Trophoblast cell (in vitro differentiated cells and primary cell): Measurements from ENCODE around the gene BPGM. TPM values are rescaled to one million over a fixed set of nuclear protein-coding genes. Genes with fewer than 3 reads are reported as not detected.

Experiments
- DNase-seq, 2 donors: peaks; one replicate each; pipeline ENCODE4 v3.0.0-alpha.2; 2016
- H2AFZ ChIP-seq: 2 replicates; pipeline ENCODE4 v1.6.1; 2013; ENCODE audit warnings: low read length, moderate library complexity, mild to moderate bottlenecking; ENCODE audit not compliant: insufficient read depth, poor library complexity
- H2AK5ac ChIP-seq: 2 replicates; pipeline ENCODE4 v1.6.1; 2013; ENCODE audit warnings: mild to moderate bottlenecking, low read length
- H2BK120ac ChIP-seq: 2 replicates; pipeline ENCODE4 v1.6.1; 2013; ENCODE audit warnings: low read length, mild to moderate bottlenecking, moderate library complexity; ENCODE audit not compliant: insufficient read depth, poor library complexity
- H2BK12ac ChIP-seq: 2 replicates; pipeline ENCODE4 v1.6.1; 2013; ENCODE audit warnings: mild to moderate bottlenecking, low read length, moderate library complexity
- H2BK5ac ChIP-seq: 2 replicates; pipeline ENCODE4 v1.6.1; 2013; ENCODE audit warnings: low read length, low read depth, moderate library complexity, mild to moderate bottlenecking; ENCODE audit not compliant: poor library complexity
- H3K14ac ChIP-seq: 2 replicates; pipeline ENCODE4 v1.6.1; 2013; ENCODE audit warnings: mild to moderate bottlenecking, low read length
- H3K18ac ChIP-seq: 2 replicates; pipeline ENCODE4 v1.6.1; 2013; ENCODE audit warnings: mild to moderate bottlenecking, low read length
- H3K23ac ChIP-seq: 2 replicates; pipeline ENCODE4 v1.6.1; 2013; ENCODE audit warnings: low read length
- H3K27ac ChIP-seq: 2 replicates; pipeline ENCODE4 v1.5.1; 2013; ENCODE audit warnings: low read depth, mild to moderate bottlenecking, inconsistent platforms, low read length, moderate library complexity
- H3K27me3 ChIP-seq: 2 replicates; pipeline ENCODE4 v1.6.1; 2013; ENCODE audit warnings: inconsistent platforms, mild to moderate bottlenecking, low read length, moderate library complexity; ENCODE audit not compliant: insufficient read depth
- H3K36me3 ChIP-seq, 2 experiments: 1 replicate in 1 of 2; 2 replicates in 1 of 2; pipeline ENCODE4 v1.6.1; 2013; ENCODE audit warnings: low read length in 2 of 2, mild to moderate bottlenecking in 2 of 2, moderate library complexity in 1 of 2; ENCODE audit not compliant: insufficient read depth in 2 of 2, control insufficient read depth in 1 of 2
- H3K4ac ChIP-seq: 2 replicates; pipeline ENCODE4 v1.6.1; 2013; ENCODE audit warnings: low read depth, mild to moderate bottlenecking, low read length, moderate library complexity
- H3K4me1 ChIP-seq, 2 experiments: 1 replicate in 1 of 2; 2 replicates in 1 of 2; pipeline ENCODE4 v1.6.1; 2013; ENCODE audit warnings: low read length in 2 of 2, mild to moderate bottlenecking in 2 of 2, moderate library complexity in 1 of 2; ENCODE audit not compliant: insufficient read depth in 2 of 2, control insufficient read depth in 1 of 2
- H3K4me2 ChIP-seq: 2 replicates; pipeline ENCODE4 v1.6.1; 2013; ENCODE audit warnings: inconsistent platforms, mild to moderate bottlenecking, low read length, moderate library complexity
- H3K4me3 ChIP-seq: 2 replicates; pipeline ENCODE4 v1.5.1; 2013; ENCODE audit warnings: mild to moderate bottlenecking, low read depth, low read length, inconsistent platforms
- H3K79me1 ChIP-seq: one replicate; pipeline ENCODE4 v1.6.1; 2013; ENCODE audit warnings: low read length
- H3K79me2 ChIP-seq: 2 replicates; pipeline ENCODE4 v1.6.1; 2013; ENCODE audit warnings: low read length, mild to moderate bottlenecking; ENCODE audit not compliant: control insufficient read depth, insufficient read depth, poor library complexity
- H3K9ac ChIP-seq: 2 replicates; pipeline ENCODE4 v1.6.1; 2013; ENCODE audit warnings: mild to moderate bottlenecking, low read length
- H3K9me3 ChIP-seq: 2 replicates; pipeline ENCODE4 v1.6.1; 2013; ENCODE audit warnings: low read depth, mild to moderate bottlenecking, control low read depth, inconsistent platforms, low read length; ENCODE audit not compliant: insufficient read depth
- H4K12ac ChIP-seq: 2 replicates; pipeline ENCODE4 v1.6.1; 2013; ENCODE audit warnings: low read depth, mild to moderate bottlenecking, low read length, moderate library complexity
- H4K8ac ChIP-seq: 2 replicates; pipeline ENCODE4 v1.6.1; 2013; ENCODE audit warnings: low read depth, mild to moderate bottlenecking, low read length, moderate library complexity
- H4K91ac ChIP-seq: one replicate; pipeline ENCODE4 v1.6.1; 2013; ENCODE audit warnings: low read depth, mild to moderate bottlenecking, low read length, moderate library complexity
- WGBS: extraction: QIAGEN DNeasy Blood & Tissue Kit; methylation state at CpG from one replicate; pipeline ENCODE4 v1.1.7; 2013; ENCODE audit warnings: missing lambda C conversion rate; ENCODE audit not compliant: insufficient read length, insufficient coverage; ENCODE audit errors: extremely low coverage; 5-methylcytosine and 5-hydroxymethylcytosine counted together
- polyA plus RNA-seq: library from polyadenylated mRNA; stranded (reverse); fragments of 200-250 nt; gene quantifications from 2 replicates; pipeline ENCODE4 v1.2.3, GENCODE V29; 2013

BPGM gene
- 21.2 and 21.3 TPM in 2 replicates for polyA plus RNA-seq

DNA sequence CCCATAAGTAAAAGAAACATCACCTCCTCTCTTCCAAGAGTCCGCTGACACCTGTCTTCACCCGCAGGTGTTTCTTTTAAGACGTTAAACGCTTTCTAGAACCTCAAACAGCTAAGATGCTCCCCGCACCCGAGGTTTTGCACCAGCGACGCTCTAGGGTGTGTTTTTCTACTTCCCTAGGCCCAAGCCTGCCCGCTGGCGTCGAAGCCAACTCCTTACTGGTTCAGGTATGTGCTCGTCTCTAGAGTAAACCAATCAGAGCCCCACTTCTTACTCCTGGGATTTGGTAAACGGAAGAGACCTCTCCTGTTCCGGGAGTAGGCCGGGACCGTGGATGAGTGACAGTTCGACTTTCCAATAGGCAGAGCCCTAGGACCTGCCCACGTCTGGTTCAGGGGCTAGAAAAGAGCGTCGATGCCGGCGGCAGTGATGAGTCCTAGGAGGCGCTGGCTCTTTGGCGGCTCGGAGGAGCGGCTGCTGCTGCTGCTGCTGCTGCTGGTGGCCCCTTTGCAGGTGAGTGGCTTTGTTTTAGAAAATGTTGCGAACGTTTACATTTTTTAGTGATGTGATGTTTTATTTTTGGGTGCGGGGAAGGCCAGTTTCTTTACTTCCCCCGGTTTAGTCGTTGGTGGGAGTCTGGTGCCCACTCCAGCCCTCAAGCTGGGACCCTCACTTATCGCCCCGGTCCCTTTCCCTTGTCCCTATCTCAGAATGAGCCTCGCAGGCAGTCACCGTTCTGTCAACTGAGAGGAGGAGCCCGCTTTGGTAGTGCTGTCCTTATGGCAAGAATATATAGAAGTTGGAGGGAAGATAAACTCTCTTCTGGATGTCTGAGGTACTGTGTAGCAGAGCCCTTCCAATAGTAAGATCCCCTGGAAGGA, at the start of gene BPGM:
Gene BPGM, plus strand, starts transcription at position 429 of the 881 bp plus-strand sequence. CDS start 14,655 bp downstream, outside the sequence.
- Histone ChIP-seq H4K12ac (peak within 1 kb of the TSS; percentile 9), H2BK120ac (peak within 1 kb of the TSS; percentile 3), H3K79me2 (no peaks in the 10 kb centered on the region), H4K8ac (peak within 1 kb of the TSS; percentile 46), H3K79me1 (peaks cover 4% of the 10 kb centered on the region), H4K91ac (peak within 1 kb of the TSS; percentile 3), H3K27me3 (no peaks in the 10 kb centered on the region), H3K9me3 (no peaks in the 10 kb centered on the region), H3K9ac (peak within 1 kb of the TSS; percentile 70), H3K23ac (no peak within 1 kb of the TSS), H3K36me3 (no peaks in the 10 kb centered on the region), H3K4me2 (peak within 1 kb of the TSS; percentile 82), H2AK5ac (no peak within 1 kb of the TSS), H3K18ac (no peak within 1 kb of the TSS), H3K4me1 (no peaks in the 10 kb centered on the region), H3K4me3 (peak within 1 kb of the TSS; percentile 69), H3K4ac (no peak within 1 kb of the TSS), H2BK5ac (peak within 1 kb of the TSS; percentile 3), H3K14ac (no peak within 1 kb of the TSS), H2BK12ac (no peak within 1 kb of the TSS), H3K27ac (peak within 1 kb of the TSS; percentile 1), H2AFZ (peak within 1 kb of the TSS; percentile 53)
- WGBS, result no CpG with 5 or more reads among the region's 36 CpGs
- peak; percentile 100 for DNase-seq

GRCh38 chr7:134599371-134599770, 47.3 kb upstream of the BPGM start:
- no peak overlapping the region for H3K9ac ChIP-seq
- peaks cover 4% of the 10 kb centered on the region for H3K9me3 ChIP-seq
- no peak for DNase-seq
- H3K79me1 ChIP-seq, result no peaks in the 10 kb centered on the region
- H3K4me1 ChIP-seq, result no peaks in the 10 kb centered on the region
- no peak overlapping the region for H2AK5ac ChIP-seq
- no peak overlapping the region for H4K12ac ChIP-seq
- no peak overlapping the region for H3K23ac ChIP-seq
- no peak overlapping the region for H2AFZ ChIP-seq
- H3K18ac ChIP-seq, result no peak overlapping the region
- H3K4me3 ChIP-seq, result no peak overlapping the region
- no peak overlapping the region for H3K4ac ChIP-seq
- H2BK5ac ChIP-seq, result no peak overlapping the region
- H3K36me3 ChIP-seq, result no peaks in the 10 kb centered on the region
- WGBS, result no CpG with 5 or more reads among the region's 6 CpGs
- H2BK120ac ChIP-seq, result no peak overlapping the region
- H3K4me2 ChIP-seq, result no peak overlapping the region
- H4K8ac ChIP-seq, result no peak overlapping the region
- H2BK12ac ChIP-seq, result no peak overlapping the region
- H3K27me3 ChIP-seq, result no peaks in the 10 kb centered on the region
- H3K14ac ChIP-seq, result no peak overlapping the region
- no peak overlapping the region for H4K91ac ChIP-seq
- H3K27ac ChIP-seq, result no peak overlapping the region
- H3K79me2 ChIP-seq, result no peaks in the 10 kb centered on the region

DNA sequence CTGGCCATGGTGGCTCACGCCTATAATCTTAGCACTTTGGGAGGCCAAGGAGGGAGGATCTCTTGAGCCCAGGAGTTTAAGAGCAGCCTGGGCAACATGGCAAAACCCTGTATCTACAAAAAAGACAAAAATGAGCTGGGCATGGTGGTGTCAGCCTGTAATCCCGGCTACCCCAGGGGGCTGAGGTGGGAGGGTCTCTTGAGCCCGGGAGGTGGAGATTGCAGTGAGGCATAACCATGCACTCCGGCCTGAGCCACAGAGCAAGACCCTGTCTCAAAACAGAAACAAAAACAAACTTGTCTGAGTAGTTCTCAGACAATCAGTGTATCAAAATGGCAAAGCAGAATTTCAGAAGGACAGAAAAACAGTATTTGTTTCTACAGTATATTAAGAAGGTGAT, 45.2 kb upstream of the BPGM start:
- Histone ChIP-seq H3K27ac (no peak overlapping the region), H3K9ac (no peak overlapping the region), H4K8ac (no peak overlapping the region)

GRCh38 chr7:134602881-134603451, 43.7 kb upstream of the BPGM start:
- no peak overlapping the region for H4K91ac ChIP-seq

More for the DNA sequence above, 45.2 kb upstream of the BPGM start:
- no CpG with 5 or more reads among the region's 4 CpGs for WGBS
- Histone ChIP-seq H3K18ac (no peak overlapping the region), H3K27me3 (no peaks in the 10 kb centered on the region), H3K9me3 (peaks cover 4% of the 10 kb centered on the region), H2AK5ac (no peak overlapping the region), H2BK5ac (no peak overlapping the region), H3K36me3 (no peaks in the 10 kb centered on the region), H2BK12ac (no peak overlapping the region), H3K4ac (no peak overlapping the region), H3K14ac (no peak overlapping the region), H3K79me2 (no peaks in the 10 kb centered on the region), H3K79me1 (no peaks in the 10 kb centered on the region), H2BK120ac (no peak overlapping the region), H4K91ac (no peak overlapping the region), H3K4me3 (no peak overlapping the region), H3K23ac (no peak overlapping the region), H2AFZ (no peak overlapping the region), H3K4me1 (peaks cover 0 to 2% of the 10 kb centered on the region in 2 experiments), H4K12ac (no peak overlapping the region), H3K4me2 (no peak overlapping the region)
- DNase-seq, result no peak

More at GRCh38 chr7:134602881-134603451, 43.7 kb upstream of the BPGM start:
- H3K14ac ChIP-seq, result no peak overlapping the region
- no peak overlapping the region for H3K4me3 ChIP-seq
- H2BK5ac ChIP-seq, result no peak overlapping the region
- H3K4me1 ChIP-seq, result peaks cover 0 to 2% of the 10 kb centered on the region in 2 experiments
- H3K27me3 ChIP-seq, result peaks cover 2% of the 10 kb centered on the region
- H3K36me3 ChIP-seq, result no peaks in the 10 kb centered on the region
- no peak overlapping the region for H2AFZ ChIP-seq
- H3K79me1 ChIP-seq, result no peaks in the 10 kb centered on the region
- H4K12ac ChIP-seq, result no peak overlapping the region
- no peak overlapping the region for H2AK5ac ChIP-seq
- no peak overlapping the region for H4K8ac ChIP-seq
- no peak overlapping the region for H3K18ac ChIP-seq
- no peaks in the 10 kb centered on the region for H3K79me2 ChIP-seq
- H3K9me3 ChIP-seq, result peaks cover 4% of the 10 kb centered on the region
- H2BK120ac ChIP-seq, result no peak overlapping the region
- no peak overlapping the region for H3K4me2 ChIP-seq
- peak in 1 of 2 donors; percentile 37 for DNase-seq
- no peak overlapping the region for H2BK12ac ChIP-seq
- no peak overlapping the region for H3K9ac ChIP-seq
- H3K4ac ChIP-seq, result no peak overlapping the region
- WGBS, result no CpG with 5 or more reads among the region's 11 CpGs
- H3K27ac ChIP-seq, result no peak overlapping the region
- H3K23ac ChIP-seq, result no peak overlapping the region
